ENCODE results near the gene OR10AD1.

DNA sequence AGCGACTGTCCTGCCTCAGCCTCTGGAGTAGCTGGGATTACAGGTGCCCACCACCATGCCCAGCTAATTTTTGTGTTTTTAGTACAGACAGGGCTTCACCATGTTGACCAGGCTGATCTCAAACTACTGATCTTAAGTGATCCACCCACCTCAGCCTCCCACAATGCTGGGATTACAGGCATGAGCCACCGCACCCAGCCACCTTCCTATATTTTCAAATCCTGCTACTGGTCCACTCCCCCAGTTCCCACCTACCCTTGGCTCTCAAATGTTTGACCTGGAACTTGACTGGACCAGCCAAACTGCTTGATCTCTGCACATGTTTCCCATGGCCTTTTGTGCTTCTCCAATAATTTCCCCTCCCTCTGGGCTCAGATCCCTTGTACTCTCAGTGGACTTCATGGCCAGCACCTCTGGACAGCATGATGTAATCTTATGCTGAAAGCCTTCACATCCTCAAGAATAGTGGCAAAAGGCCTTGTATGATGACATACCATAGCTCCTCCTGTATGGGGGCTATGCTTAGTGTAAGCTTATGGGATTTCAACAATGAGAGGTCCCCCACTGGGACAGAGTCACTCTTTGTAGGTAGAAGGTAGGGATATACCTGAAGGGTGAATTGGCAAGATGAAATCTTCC, 22.1 kb downstream of the OR10AD1 start:
- TF ChIP-seq, protein P1, sequence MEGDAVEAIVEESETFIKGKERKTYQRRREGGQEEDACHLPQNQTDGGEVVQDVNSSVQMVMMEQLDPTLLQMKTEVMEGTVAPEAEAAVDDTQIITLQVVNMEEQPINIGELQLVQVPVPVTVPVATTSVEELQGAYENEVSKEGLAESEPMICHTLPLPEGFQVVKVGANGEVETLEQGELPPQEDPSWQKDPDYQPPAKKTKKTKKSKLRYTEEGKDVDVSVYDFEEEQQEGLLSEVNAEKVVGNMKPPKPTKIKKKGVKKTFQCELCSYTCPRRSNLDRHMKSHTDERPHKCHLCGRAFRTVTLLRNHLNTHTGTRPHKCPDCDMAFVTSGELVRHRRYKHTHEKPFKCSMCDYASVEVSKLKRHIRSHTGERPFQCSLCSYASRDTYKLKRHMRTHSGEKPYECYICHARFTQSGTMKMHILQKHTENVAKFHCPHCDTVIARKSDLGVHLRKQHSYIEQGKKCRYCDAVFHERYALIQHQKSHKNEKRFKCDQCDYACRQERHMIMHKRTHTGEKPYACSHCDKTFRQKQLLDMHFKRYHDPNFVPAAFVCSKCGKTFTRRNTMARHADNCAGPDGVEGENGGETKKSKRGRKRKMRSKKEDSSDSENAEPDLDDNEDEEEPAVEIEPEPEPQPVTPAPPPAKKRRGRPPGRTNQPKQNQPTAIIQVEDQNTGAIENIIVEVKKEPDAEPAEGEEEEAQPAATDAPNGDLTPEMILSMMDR (conservative IDR thresholded peaks at IDR 0.05; ENCODE audit: low read length) = no peak
- no peak for TF ChIP-seq EZH2phosphoT487 (IDR thresholded peaks at IDR 0.05; ENCODE audit: borderline replicate concordance, low read depth, low read length)
